ENCODE results near the gene LYVE1.

LYVE1 gene

GRCh38 chr11:10551845-10552352, 16.6 kb downstream of the LYVE1 start:
- no peak for DNase-seq

GRCh38 chr11:10551290-10551592, 17.2 kb downstream of the LYVE1 start:
- no peak for DNase-seq

- DNase-seq: no peak
Observed at GRCh38 chr11:10550503-10551289, 17.8 kb downstream of the LYVE1 start.

GRCh38 chr11:10544491-10545465, 23.7 kb downstream of the LYVE1 start:
- DNase-seq: no peak

DNA sequence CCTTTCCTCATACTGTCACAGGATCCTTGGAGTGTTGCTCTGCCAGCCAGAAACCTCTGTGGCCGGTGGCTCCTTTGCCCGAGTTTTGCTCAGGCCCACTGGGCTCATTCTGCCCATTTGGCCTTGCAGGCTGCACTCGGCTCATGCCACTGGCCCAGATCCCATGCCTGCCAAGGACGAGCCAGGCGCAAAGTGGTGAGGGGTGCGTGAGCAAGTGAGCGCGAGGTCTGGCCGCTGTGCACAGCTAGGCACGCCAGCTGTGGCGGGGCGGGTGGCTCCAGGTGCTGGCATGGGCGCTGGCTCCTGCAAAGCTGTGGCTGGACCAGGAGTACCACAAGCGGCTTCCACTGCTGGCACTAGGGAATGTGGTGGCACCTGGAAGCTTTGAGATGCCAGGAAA, 24.7 kb downstream of the LYVE1 start:
- no peak for DNase-seq

GRCh38 chr11:10542776-10543175, 25.7 kb downstream of the LYVE1 start:
- DNase-seq: no peak

GRCh38 chr11:10541561-10541930, 26.9 kb downstream of the LYVE1 start:
- DNase-seq: no peak

DNA sequence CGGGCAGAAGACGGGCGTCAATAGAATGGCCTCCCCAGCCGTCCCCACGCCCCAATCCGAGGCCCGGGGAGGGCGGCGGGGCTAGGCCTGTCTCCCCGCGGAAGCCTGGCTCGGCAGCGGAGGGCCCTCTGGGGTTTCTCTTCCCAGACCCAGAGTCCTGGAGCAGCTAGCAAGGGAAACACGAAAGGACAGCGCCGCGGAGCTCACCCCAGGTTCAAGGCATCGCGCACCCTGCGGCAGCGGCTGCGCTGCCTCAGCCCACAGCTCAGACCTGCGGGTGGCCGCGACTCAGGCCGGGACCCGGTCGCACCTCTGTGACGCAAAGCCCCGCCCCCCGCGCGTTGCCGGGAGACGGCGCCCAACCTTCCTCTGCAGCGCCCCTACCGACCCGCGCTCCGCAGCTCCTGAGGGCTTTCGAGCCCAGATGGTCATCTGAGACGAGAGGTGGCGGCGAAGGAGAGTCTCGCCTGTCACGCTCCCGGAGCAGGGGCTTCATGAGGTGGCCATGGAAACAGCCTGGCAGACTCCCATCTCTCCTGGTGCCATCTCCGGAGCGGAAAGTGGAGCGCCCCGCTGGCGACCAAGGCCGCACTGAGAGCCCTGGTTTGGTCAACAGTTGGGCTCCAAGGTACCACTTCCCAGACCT, 27.4 kb downstream of the LYVE1 start, which contains the start of gene RNF141:
RNF141 (minus strand) TSS at position 273 of the 646 bp plus-strand sequence. CDS start 7,029 bp downstream, outside the sequence.
- DNase-seq: peak; percentile 93

GRCh38 chr11:10540546-10540914, 27.9 kb downstream of the LYVE1 start:
- DNase-seq: peak; percentile 43

- no peak for DNase-seq
Observed at GRCh38 chr11:10539339-10539738, 29.1 kb downstream of the LYVE1 start.

DNA sequence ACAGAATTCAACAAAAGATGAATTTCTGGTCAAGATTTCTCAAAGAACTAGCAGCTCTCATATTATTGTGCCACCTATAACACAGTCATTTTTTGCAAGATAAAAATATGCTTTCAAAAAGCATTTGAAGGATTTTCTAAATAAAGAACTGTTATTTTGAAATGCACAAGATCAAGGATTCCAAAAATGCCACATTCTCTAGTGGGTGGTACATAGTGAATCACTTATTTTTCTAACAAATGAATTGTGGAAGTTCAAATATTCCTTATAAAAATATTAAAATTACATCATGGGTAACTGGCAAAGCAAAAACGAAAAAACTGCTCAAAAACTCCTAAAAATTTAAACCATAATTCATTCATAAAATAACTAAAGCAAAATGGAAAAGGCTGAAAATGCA, 29.5 kb downstream of the LYVE1 start:
- no peak for DNase-seq

GRCh38 chr11:10537600-10537999, 30.9 kb downstream of the LYVE1 start:
- DNase-seq: no peak

DNA sequence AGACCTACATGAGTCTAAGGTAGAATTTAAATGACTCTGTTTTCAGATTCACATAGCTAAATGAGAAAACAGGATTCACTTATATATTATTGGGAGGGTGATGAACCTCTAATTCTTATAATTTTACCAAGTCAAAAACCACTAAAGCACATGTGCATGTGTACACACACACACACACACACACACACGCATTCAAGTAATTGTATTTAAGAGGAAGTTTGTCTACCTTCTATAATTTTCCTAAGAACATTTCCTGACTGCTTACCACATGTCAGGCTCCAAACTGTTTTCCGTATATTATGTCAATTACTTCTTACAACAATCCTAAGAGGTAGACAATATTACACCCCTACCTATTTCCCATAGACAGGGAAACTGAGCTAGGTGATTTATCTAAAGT, 34.1 kb downstream of the LYVE1 start:
- DNase-seq: no peak

DNA sequence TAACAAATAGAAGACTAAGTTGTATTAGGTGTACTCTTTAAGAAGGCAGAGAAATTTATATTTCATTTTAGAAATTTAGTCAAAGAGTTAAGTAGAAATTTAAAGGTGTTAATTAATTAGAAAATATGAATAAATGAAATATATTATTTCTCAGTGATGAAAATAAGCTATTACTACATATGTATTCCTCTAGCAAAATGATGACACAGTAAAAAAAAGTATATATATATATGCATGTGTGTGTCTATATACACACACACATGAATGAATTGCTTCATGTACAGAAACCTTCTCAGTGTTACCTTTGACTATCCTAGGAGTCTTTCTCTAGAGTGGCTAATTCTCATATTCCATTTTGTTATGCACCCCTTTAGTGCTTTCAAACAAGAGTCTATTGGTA, 35.1 kb downstream of the LYVE1 start:
- no peak for DNase-seq

- no peak for DNase-seq
Observed at GRCh38 chr11:10532526-10532925, 35.9 kb downstream of the LYVE1 start.

DNA sequence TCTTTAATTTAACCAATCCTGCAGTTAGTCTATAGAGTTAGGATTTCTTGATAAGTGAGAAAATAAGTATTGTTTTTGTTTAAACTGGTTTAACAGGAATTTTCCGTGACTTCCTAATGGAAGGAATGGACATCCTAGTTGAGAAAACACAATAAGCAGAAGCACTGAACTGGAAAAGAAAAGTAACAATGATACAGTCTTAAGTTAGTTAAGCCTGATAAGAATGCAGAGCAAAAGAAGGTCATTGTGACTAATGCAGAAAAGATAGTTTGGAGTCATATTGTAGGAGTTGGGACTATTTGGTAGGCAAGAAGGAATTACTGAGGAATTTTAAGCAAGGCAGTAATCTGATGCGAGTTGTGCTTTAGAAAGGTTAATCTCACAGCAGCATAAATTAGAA, 39.2 kb downstream of the LYVE1 start:
- no peak for DNase-seq

DNA sequence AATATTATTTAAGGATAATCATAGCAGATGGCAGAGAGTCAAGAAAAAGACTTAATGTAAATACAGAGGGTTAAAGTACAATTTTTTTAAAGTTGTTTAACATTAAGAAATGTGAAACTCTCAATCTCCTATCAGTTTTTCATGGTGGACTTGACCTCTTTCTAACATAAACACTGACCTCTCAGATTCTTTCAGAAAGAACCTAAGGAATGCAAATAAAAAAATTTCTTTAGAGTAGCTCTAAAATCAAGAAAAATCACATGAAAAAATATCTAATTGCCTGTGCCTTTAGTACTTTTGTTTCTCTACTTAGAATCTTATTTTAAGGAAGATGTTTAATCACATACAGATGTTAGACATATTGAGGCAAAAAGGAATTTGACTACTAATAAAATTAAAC, 40.3 kb downstream of the LYVE1 start:
- DNase-seq: no peak

- no peak for DNase-seq
Observed at GRCh38 chr11:10526974-10527918, 41.2 kb downstream of the LYVE1 start.

GRCh38 chr11:10524471-10524870, 44.0 kb downstream of the LYVE1 start:
- no peak for DNase-seq

DNA sequence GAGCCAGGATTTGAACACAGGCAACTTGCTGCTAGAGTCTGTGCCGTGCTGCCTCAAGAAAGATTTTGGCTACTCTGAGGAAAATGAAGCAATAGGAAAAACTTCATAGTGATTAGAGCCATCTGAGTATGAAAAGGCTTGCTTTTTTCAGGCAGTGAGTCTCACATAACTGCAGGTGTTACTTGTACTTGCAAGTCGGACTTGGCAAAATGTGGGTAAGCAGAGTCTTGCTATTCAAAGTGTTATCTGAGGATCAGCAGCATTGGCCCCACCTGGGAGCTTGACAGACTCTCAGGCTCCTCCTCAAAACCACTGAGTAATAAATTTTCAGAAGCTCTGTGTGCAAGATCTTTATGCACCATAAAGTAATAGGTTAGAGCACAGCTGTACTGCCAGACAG, 45.5 kb downstream of the LYVE1 start:
- DNase-seq: no peak

DNA sequence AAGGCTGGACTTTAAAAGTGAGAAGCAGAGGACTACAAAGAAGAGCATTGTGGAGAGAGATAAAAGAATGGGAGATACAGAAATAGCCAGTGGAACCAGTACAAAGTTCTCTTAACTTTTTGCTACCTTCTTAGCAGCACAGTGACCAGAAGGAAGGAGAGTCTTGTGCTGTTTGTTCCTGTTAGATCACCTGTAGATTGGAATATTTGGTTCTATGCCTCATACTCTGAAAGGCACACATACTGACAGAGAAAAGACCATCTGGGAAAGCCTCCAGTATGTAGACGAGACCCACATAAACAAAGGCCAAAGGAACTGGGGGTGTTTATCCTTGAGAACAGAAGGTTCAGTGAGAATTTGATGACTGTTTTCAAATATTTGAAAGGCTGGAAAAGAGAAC, 46.2 kb downstream of the LYVE1 start:
- DNase-seq: no peak

GRCh38 chr11:10520562-10520961, 47.9 kb downstream of the LYVE1 start:
- DNase-seq: no peak

Data from RPMI8226 (cell line).